Activated CD8-positive, alpha-beta memory T cell treated with anti-CD3 and anti-CD28 coated beads, Interleukin-2, amount 50 U/mL, for 1 hour (primary cell): ENCODE measurements around the gene SERINC1.
A peak's percentile ranks its signal among the peaks of the same experiment; 100 is the strongest.

ENCODE experiments used
- DNase-seq: peaks from one replicate; pipeline ENCODE4 v3.0.0-alpha.2; 2020; ENCODE audit errors: extremely low read depth

Gene SERINC1

GRCh38 chr6:122432816-122433215 lies 38.8 kb downstream of the SERINC1 start:
- DNase-seq: no peak

GRCh38 chr6:122431780-122432179 lies 39.8 kb downstream of the SERINC1 start:
- no peak for DNase-seq

- no peak for DNase-seq
Observed at GRCh38 chr6:122429323-122429722, 42.3 kb downstream of the SERINC1 start.

- DNase-seq: no peak
Observed at GRCh38 chr6:122428781-122429180, 42.8 kb downstream of the SERINC1 start.

- DNase-seq: no peak
Observed at GRCh38 chr6:122426597-122426996, 45.0 kb downstream of the SERINC1 start.

GRCh38 chr6:122423734-122424133 lies 47.9 kb downstream of the SERINC1 start:
- no peak for DNase-seq

- DNase-seq: no peak
Observed at GRCh38 chr6:122422614-122423267, 48.9 kb downstream of the SERINC1 start.

GRCh38 chr6:122422003-122422402 lies 49.6 kb downstream of the SERINC1 start:
- no peak for DNase-seq

- no peak for DNase-seq
Observed at GRCh38 chr6:122416825-122417224, 54.8 kb downstream of the SERINC1 start.

GRCh38 chr6:122412001-122412400 lies 59.6 kb downstream of the SERINC1 start:
- no peak for DNase-seq

- no peak for DNase-seq
Observed at GRCh38 chr6:122408702-122409458, 62.7 kb downstream of the SERINC1 start.

GRCh38 chr6:122408240-122408639 lies 63.4 kb downstream of the SERINC1 start:
- no peak for DNase-seq

GRCh38 chr6:122407712-122408111 lies 63.9 kb downstream of the SERINC1 start:
- DNase-seq: no peak

GRCh38 chr6:122406187-122406586 lies 65.4 kb downstream of the SERINC1 start:
- DNase-seq: no peak

GRCh38 chr6:122405417-122405816 lies 66.2 kb downstream of the SERINC1 start:
- DNase-seq: no peak

- no peak for DNase-seq
Observed at GRCh38 chr6:122404444-122404843, 67.2 kb downstream of the SERINC1 start.

GRCh38 chr6:122401104-122401503 lies 70.5 kb downstream of the SERINC1 start:
- no peak for DNase-seq

- DNase-seq: no peak
Observed at GRCh38 chr6:122400462-122401089, 71.0 kb downstream of the SERINC1 start.

GRCh38 chr6:122400121-122400450 lies 71.5 kb downstream of the SERINC1 start:
- no peak for DNase-seq

GRCh38 chr6:122399348-122400120 lies 72.1 kb downstream of the SERINC1 start, which contains the start of gene HSF2:
Gene HSF2 (plus strand): TSS chr6:122399652. CDS start chr6:122399738, 86 bp downstream.
- DNase-seq: peak; percentile 81

- no peak for DNase-seq
Observed at GRCh38 chr6:122399055-122399347, 72.6 kb downstream of the SERINC1 start.

GRCh38 chr6:122394016-122394415 lies 77.6 kb downstream of the SERINC1 start:
- DNase-seq: no peak
